ENCODE data around the gene DNM1L.

DNA sequence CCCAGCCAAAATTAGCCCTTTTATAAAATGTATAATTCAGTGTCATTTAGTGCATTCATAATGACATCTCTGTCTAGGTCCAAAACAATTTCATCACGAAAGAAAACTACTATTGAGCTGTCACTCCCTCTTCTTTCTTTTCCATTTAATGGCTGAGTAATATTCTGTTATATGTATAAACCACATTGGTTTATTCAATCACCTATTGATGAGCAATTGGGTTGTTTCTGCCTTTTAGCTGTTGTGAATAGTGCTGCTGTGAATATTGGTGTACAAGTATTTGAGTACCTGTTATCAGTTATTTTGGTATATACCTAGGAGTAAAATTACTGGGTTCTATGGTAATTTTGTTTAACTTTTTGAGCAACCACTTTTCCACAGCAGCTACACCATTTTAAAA lies 7.2 kb downstream of the DNM1L start:
- TF ChIP-seq, protein P1, sequence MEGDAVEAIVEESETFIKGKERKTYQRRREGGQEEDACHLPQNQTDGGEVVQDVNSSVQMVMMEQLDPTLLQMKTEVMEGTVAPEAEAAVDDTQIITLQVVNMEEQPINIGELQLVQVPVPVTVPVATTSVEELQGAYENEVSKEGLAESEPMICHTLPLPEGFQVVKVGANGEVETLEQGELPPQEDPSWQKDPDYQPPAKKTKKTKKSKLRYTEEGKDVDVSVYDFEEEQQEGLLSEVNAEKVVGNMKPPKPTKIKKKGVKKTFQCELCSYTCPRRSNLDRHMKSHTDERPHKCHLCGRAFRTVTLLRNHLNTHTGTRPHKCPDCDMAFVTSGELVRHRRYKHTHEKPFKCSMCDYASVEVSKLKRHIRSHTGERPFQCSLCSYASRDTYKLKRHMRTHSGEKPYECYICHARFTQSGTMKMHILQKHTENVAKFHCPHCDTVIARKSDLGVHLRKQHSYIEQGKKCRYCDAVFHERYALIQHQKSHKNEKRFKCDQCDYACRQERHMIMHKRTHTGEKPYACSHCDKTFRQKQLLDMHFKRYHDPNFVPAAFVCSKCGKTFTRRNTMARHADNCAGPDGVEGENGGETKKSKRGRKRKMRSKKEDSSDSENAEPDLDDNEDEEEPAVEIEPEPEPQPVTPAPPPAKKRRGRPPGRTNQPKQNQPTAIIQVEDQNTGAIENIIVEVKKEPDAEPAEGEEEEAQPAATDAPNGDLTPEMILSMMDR (IDR thresholded peaks at IDR 0.05; ENCODE audit: low read length) = no peak
- no peak for TF ChIP-seq EZH2 (IDR thresholded peaks at IDR 0.05; ENCODE audit: borderline replicate concordance, low read length)
